Endometrium (tissue), 2 donors: ENCODE results near the gene ZFYVE9.
"Not testable (repeated sequence)": the region's sequence is repeated elsewhere in the genome, so short reads cannot be mapped to it uniquely, and the experiment has no call there.

Experiments used
- FAIRE-seq: peaks from 2 replicates; lab custom pipeline; 2012; peaks lifted over from hg19 to GRCh38; lab: Jason Lieb, UNC
- donor health status: control.
- donor health status: control.

Gene ZFYVE9

GRCh38 chr1:52141513-52142219, at the start of gene ZFYVE9:
Gene ZFYVE9 (plus strand): TSS chr1:52142089. CDS start chr1:52233207, 91,118 bp downstream.
- no peak for FAIRE-seq

- FAIRE-seq: not testable (repeated sequence)
These were observed 47.6 kb upstream of the ZFYVE9 start for GRCh38 chr1:52094300-52094699.

GRCh38 chr1:52096216-52096615, 45.7 kb upstream of the ZFYVE9 start:
- no peak for FAIRE-seq

GRCh38 chr1:52098139-52098871, 43.6 kb upstream of the ZFYVE9 start:
- FAIRE-seq: no peak

GRCh38 chr1:52102336-52103013, 39.4 kb upstream of the ZFYVE9 start:
- FAIRE-seq: no peak

- FAIRE-seq: no peak
These were observed 30.4 kb upstream of the ZFYVE9 start for GRCh38 chr1:52111492-52111891.

GRCh38 chr1:52112489-52112888, 29.4 kb upstream of the ZFYVE9 start:
- FAIRE-seq: no peak

- FAIRE-seq: no peak
These were observed 22.4 kb upstream of the ZFYVE9 start for GRCh38 chr1:52119301-52120079.

- FAIRE-seq: no peak
These were observed 19.5 kb upstream of the ZFYVE9 start for GRCh38 chr1:52122384-52122783.

- FAIRE-seq: no peak
These were observed 18.3 kb upstream of the ZFYVE9 start for GRCh38 chr1:52123622-52124021.

GRCh38 chr1:52125736-52126359, 16.0 kb upstream of the ZFYVE9 start:
- FAIRE-seq: no peak

GRCh38 chr1:52127181-52128180, 14.4 kb upstream of the ZFYVE9 start:
- no peak for FAIRE-seq

- no peak for FAIRE-seq
These were observed 1.9 kb upstream of the ZFYVE9 start for GRCh38 chr1:52139817-52140540.

- FAIRE-seq: no peak
These were observed 1.0 kb upstream of the ZFYVE9 start for GRCh38 chr1:52140633-52141512.

- FAIRE-seq: no peak
These were observed 613 bp downstream of the ZFYVE9 start for GRCh38 chr1:52142220-52143183.

- FAIRE-seq: no peak
These were observed 3.2 kb downstream of the ZFYVE9 start for GRCh38 chr1:52145137-52145536.

- FAIRE-seq: not testable (repeated sequence)
These were observed 8.6 kb downstream of the ZFYVE9 start for GRCh38 chr1:52150445-52150844.

GRCh38 chr1:52150946-52151345, 9.1 kb downstream of the ZFYVE9 start:
- no peak for FAIRE-seq
